ENCODE results near the gene YWHAH. TPM values are rescaled to one million over a fixed set of nuclear protein-coding genes. Genes with fewer than 3 reads are reported as not detected.

The YWHAH gene
- total and polyA plus RNA-seq, 2 of the 8 experiments (the other 6 are each of a cell fraction or from before 2014, with no cell fraction given), result 146 to 247 TPM

DNA sequence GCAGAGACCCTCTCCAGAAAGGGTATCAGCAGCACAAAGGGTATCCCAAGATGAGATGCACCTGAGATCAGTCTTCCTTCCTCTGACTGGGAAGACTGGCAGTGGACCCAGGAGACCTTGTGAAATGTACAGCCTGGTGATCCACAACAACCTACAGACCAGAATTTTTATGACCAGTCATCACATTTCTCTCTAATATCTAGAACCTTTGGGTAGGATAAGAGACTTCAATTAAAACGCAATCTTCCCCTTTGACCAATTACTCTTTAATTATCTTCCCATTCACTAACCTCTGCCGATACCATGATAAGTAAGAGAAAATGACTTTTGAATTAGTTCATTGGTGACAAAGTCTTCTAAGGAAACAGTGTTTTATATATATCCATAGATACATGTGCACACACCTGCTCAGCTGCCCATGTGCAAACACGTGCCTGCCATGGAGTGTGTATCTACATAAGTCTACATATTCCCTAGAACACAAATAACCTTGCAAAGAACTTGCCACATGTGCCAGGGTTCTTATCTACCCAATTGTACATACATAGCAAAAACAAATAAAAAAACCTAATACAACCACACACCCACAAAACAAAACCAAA, 54.5 kb downstream of the YWHAH start (continued):
- TF ChIP-seq TAF7 (optimal IDR thresholded peaks at IDR 0.05; ENCODE audit: borderline replicate concordance, low read depth, low read length) (no peak), TCF12 (IDR thresholded peaks at IDR 0.05; ENCODE audit: low read depth, low read length) (no peak), NANOG (IDR thresholded peaks at IDR 0.05; ENCODE audit: insufficient read depth, low read depth, low read length, poor library complexity, severe bottlenecking) (no peak), HDAC2 (IDR thresholded peaks at IDR 0.05; ENCODE audit: borderline replicate concordance in 1 of 2, low read depth in 2 of 2, low read length in 2 of 2) (no peak)

Data from H1 (cell line).